GM21717 (cell line): ENCODE measurements around the gene TMEM273.

Experiments
- ATAC-seq: cut with Tn5 transposase; IDR thresholded peaks from one replicate; pipeline ENCODE4 v1.9.1; 2021; ENCODE audit warnings: mild to moderate bottlenecking, moderate library complexity; ENCODE audit not compliant: unreplicated experiment

Gene TMEM273

DNA sequence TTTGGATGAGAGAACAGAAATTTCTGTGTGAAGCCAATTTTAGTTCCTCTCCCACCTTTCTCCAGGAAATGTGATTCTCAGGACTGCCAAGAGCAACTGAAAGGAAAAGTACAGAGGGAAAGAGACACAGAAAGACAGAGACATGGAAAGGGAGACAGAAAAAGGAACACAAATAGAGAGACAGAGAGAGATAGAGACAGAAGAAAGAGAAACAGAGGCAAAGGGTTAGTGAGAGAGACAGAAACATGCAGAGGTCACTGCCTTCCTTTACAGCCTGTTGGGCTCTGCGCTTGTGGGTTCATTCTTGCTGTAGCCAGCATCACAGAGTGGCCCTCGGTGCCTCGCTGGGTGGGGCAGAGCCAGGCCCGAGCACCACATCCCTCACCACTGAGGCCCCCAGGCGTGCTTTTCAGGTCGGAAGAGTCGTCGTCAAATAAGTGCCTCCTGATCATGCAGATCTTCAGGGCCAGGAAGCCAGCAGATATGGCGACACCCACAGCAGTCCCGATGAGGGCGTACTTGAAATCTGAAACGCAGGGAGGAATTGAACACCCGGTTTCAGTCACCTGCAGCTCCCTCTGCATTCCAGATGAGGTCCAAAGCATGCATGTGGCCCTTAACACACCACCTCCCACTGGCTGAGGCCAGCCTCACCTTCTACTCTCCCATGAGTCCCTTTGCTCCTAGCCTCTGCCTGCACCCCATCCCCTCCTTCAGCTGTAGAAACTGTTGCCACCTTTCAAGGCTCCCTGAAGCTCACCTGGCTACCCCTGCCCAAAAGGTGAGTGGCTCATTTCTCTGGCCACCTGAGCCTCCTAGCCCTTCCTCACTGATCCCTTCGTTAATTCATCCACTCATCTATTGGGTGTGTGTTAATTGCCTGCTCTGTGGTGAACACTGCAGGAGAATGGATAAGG is 21.4 kb downstream of the TMEM273 start:
- ATAC-seq: no peak

DNA sequence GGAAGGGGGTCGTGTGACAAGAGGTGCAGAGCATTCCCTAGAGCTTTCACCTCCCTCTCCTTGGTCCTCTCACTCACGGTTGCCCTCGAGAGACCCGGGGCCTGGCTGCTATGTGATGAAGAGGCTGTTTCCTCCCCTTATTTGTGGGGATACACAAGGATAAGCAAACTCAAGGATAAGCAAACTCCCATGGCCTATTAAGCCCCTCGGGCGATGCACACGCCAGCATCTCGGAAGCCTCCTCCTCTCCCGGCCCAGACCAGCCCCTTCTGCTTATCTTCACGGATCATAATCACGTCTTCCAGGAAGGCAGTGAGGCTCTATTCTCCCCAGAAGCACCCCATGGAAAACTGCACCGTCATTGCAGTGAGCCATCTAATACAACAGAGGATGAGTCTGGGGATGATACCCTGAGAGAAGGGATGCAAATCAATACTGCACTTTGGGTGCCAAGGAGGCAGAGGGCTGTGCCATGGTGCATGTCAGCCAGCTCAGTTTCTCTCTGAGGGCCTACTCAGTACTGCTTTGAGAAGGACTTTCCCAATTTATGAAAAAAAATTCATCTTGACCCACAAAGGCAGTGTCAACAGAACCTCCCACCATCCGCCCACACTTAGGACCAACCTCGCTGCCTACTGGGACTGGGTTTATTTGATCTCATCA is 22.2 kb downstream of the TMEM273 start:
- ATAC-seq: no peak

DNA sequence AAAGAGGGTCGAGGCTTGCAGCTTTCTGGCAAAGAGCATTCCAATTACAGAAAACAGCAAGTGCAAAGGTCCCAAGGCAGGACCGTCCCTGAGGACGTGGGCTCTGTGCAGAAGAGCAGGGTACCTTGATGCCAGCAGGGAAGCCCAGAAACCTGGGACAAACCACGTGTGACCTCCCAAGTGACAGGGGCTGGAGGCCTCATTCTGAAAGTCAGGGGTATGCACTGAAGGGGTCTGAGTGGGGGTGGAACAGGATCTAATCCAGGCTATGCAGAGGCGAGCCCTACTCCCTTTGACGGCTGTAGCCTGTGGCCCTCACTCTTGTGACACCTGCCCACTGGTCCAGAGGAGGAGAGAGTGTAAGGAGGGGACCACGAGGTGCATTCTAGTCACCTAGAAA is 22.9 kb downstream of the TMEM273 start:
- ATAC-seq: no peak

DNA sequence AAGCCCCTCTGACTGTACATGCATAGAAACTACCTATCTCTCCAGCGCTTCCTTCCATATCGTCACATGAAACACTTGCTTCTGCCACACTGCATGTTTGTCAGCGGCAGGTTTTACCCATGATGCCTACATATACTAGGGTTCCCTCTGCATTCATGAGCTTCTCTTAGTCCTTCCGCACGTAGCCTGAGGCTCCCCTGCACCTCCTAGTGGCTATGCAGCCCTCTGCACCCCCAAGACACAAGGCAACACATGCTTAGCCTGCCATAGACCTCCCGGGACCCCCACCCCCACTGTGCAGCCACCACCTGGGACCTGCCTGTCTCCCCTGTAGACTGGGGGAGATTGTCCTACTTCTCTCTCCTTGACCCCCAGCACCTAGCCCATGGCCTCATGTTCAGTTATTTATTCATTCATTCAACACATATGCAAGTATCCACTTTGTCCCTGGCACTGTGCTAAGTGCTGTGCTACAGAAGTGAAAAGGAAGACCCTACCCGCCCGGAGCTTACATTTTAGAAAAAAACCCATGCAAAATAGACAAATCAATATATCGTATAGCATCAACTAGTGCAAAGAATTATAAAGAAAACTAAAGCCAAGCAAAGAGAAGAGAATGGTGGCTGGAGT is 23.5 kb downstream of the TMEM273 start:
- no peak for ATAC-seq

DNA sequence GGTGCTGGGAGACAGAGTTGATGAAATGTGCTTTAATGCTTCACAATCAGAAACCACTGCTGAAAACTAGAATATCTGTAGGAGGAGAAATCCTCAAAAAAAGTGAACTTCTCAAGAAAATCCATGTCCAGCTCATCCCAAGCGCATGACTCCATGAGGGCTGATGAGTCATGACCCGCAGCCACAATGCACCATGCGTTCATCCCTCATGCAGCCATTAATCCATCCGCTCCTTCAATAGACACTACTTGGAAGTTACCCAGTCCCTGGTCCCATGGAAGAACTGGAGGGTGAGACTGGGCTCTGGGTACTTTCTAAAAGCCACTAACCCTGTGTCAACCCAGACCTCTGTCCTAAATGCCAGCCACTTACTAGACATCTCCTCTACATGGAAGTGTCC is 24.4 kb downstream of the TMEM273 start:
- no peak for ATAC-seq

DNA sequence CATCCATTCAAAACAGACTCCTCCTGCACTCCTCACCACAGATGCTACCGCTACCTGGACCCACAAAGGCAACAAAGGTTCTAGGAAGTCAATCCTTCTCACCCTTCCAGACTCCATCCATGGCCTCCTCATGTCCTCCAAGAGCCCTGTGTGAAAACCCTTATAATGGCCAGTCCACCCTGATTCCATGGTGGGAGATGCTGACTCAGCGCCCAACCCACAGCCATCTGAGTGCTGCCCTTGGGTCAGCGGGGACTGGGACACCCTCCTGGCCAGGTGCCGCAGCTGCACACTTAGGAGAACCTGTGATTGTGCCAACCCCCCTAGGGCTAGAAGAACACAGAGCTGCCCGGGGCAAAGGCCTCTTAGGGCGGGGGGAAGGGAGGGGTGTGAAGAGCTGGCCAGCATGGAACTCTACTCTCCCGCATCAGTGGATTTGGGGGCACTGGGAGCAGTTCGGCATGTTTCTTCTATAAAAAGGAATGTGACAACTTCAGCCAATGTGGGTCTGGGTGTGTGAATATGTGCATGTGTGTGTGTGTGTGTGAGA is 25.4 kb downstream of the TMEM273 start:
- ATAC-seq: no peak

DNA sequence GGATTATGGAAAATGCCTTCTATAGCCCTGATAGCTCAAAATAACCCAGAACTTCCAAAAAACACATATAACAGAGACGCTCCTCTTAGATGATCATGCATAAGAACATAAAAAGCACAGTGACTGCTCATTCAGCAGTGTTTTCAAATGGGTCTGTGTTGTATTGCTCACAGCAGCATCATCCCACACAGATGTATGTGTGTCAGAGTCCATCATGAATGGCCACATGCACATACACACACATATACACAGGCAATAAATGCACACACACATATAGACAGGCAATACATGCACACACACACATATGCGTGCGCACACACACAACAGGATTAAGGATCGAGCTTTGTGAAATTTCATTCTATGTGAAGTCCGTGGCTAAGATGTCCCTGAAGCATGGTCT is 26.1 kb downstream of the TMEM273 start:
- no peak for ATAC-seq

DNA sequence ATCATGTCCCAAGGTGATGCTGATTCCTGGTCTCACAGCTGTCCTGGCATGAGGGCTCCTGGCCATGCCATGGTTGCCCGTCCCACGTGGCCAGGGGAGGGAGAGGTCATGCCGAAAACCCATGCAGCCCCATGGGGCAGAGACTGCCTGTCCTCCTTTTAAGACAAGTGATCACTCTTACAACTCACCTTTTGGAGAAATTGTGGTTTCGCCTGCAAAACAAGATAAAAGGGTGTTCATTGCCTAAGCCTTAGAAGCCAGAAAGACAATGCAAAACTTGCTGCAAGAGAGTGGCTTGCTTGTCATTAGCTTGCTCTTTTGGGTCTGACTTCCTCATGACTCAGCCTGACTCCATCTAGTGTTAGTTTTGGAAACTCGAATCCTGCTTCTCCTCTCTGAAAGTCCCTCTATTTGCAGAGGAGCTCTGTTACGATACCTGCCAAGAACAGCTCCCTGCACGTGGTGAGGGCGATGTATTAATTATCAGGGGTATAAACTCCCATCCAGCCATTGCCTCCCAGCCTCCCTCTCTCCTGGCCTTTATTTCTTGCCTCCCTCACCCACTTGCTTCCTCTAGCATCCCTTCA is 26.7 kb downstream of the TMEM273 start:
- no peak for ATAC-seq

DNA sequence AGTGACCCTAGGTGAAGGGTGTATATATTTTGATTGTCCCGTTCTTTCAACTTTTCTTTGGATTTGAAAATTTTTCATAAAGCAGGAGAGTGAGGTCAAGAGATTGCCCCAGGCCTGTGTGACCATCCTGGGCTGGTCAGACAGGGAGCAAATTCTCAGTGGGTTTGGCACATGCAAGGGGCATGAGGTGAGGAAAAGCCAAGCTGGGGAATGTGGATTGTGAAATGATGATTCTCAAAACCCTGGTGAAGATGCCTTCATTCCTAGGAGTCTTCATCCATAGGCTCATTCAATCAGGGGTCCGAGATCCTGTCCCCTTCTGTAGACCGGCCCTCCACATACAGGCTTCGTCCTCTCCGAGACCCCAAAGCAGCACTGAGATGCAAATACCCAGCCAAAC is 27.4 kb downstream of the TMEM273 start:
- ATAC-seq: no peak

DNA sequence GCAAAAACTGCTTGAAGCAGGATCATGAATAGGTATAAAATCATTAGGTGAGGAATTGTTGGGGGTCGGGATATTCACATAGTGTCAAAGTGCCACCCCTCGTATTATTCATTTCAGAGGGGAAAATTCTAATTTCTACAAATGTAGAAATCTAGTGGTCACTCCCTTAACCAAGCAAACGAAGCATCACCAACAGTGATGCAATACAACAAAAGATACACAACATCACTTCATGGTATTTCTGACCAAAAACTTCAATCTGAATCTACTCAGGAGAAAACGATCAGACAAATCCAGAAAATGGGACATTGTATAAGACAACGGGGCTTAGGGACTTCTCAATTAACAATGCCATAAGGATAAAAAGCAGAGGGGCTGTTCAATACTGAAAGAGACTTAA is 28.1 kb downstream of the TMEM273 start:
- no peak for ATAC-seq

DNA sequence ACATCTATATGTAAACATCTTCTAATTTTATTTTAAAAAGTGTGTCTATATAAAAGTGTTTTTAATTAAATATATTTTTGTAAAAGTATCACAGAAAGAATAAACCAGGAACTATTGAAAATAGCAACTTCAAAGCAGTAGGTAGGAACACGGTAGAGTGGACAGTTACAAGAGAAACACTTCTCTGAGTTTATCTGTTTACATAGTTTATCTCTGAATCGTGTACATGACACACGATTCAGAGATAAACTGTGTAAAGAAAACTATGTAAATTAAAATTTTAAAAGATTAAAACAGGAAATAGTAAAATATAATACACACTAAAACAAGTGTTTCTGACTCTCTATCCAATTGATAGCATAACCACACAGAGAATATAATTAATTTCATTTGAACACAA is 29.3 kb downstream of the TMEM273 start:
- no peak for ATAC-seq

DNA sequence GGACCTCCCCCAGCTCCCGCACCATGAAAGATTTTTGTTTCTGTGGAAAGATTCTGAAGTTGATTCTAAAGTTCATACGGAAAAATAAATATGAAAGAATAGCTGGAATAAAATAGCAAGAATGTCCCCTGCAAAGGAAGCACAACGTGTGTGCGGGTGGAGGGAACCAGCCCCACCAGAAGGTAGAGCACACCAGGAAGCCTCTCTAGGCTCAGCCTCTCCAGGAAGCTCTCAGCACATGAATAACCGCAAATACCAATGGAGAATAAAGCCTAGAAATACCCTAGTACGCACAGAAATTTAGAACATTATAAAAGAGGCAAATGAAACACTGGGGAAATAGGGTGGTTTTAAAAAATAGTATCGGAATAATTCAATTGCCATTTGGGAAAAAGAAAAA is 29.8 kb downstream of the TMEM273 start:
- no peak for ATAC-seq

DNA sequence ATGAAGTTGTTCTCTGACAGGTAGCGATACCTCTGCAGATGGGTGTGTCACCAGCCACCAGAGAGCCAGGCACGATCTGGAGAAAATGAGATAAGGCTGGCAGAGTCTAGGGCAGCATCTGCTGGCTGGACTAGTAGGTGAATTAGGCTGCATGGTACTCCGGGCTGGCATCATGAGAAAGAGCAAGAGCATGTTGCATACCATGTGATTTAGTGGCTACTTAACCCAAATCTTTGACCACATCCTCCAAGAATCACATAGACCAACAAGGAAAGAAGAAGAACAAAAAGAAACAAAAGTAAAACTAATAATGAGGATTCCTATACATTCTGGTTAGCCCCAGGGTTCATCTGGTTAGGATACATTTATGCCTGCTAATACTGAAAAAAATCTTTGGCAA is 31.0 kb downstream of the TMEM273 start:
- no peak for ATAC-seq

DNA sequence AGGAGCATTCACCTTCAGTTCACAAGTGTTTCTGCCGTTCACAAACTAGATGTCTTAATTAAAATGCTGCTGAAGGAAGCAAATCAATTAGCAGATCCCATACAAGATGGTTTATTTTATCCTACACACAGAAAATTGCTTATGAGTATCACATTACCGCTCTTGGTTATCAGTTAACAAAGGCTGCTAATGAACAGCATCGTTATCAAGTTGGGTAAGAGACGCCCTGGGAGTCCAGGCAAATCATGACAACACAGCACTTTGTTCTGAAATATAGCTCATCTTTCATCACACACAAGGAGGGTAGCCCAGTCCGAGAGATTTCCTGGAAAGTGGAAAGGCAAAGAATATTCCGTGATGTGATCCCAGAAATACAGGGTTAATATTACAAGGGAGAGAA is 33.5 kb downstream of the TMEM273 start:
- no peak for ATAC-seq

DNA sequence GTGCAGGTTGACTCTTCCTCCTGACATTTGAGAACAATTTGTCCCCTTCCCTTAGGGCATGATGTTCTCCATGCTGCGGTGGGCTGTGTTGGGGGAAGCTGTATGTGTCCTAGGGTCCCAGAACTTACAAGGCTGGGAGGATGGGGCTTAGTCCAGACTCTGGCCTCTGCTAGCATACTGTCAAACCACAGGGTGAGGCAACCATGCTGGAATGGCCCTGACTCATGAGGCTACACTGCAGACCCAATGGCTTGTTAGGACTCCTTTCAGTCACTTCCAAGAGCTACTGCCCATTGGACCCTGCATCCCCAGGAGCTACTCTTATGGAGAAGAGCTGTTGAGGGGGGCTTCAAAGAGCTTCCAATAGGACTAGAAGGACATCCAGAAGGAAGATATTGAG is 34.2 kb downstream of the TMEM273 start:
- ATAC-seq: no peak

DNA sequence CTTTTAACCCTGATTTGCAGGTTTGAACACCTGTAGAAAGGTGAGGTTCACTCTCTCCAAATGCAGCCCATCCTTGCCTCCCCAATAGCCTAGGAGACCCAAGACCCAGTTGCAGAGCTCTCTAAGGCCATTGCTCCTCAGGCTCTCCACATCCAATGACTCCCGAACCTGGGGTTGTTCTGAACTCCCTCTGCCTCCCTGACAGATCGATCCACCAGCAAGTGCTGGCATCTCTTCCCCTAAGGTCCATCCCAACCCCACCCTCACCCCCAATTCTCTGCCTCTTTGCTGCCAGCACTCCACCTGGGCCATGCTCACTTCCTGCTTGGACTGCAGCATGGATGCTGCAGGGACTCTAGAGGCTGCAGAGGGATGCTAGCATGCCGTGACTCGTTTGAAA is 35.1 kb downstream of the TMEM273 start:
- ATAC-seq: no peak

DNA sequence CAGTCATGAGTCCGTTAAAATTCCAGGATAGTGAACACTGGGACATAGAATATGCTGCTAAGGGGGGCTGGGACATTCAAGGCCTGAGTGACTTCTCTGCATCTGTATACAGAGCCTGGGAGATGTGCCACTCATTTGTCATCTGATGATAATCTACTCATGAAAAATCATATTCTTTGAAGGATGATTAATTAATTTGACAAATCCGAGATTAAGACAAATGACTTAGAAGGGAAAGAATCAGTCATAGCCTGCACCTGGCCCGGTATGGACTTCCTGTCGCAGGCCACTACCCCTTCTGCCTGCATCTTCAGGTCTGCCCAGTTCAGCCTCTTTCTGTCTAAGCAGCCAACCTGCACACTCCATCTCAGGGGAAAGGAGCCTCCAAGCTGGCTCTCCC is 35.5 kb downstream of the TMEM273 start:
- ATAC-seq: no peak

DNA sequence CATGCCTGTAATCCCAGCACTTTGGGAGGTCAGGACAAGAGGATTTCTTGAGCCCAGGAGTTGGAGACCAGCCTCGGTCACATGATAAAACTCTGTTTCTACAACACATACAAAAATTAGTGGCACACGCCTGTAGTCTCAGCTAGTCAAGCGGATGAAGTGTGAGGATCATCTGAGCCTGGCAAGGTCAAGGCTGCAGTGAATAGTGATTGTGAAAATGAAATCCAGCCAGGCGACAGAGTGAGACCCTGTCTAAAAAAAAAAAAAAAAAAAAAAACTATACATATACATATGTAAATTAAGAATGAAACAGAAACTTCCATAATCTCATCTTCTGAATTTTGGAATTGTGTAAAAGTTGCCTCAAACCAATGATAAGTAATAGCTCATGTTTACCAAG is 36.2 kb downstream of the TMEM273 start:
- no peak for ATAC-seq

DNA sequence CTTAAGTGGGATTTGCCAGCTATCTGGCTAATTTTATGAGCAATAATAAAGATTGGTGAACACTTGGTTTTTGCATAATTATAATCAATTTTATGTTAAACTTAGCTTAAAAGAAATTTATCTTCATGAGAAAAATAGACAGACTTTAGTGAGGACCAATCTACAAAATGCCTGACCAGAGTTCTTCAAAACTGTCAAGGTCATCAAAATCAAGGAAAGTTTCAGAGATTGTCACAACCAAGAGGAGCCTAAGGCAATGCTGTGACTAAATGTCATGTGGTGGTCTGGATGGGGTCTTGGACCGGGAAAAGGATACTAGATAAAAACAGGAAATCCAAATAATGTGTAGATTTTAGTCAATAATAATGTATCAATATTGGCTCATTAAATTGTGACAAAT is 36.7 kb downstream of the TMEM273 start:
- no peak for ATAC-seq

DNA sequence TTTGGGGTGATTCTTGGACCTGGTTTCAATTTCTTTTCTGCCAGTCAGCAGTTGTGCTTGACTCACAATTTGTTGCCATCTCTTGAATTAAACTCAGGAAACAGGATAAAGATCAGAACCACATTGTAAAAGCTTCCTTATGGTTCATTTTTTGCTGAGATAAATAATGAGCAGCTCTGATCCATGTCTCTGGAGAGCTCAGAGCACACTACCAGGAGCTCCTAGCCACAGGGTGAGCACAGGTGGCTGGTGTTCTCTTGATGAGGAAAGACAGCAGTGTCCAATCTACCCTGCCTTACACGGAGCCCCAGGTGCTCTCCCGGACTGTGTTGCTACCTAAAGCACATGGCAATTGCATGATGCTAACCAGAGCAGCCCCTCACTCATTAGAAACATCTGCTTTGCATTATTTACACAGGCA is 37.2 kb downstream of the TMEM273 start:
- ATAC-seq: no peak

DNA sequence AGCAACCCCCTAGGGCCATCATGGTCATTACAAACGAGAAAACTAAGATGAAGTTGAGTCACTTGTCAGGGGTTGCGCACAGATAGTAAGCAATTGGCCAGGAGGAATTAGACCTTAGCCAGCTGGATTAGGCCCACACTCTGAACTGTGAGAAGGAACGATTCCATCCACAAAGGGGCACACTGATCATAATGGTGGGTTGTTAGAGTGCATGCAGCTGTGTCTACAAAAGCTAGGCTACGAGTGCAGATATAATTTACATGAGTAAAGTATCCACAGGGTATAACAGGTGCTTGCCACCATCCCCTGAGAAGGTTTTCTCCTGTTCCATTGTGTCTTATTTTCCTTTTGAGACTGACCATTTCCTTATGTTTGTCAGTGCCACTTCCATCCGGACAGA is 37.8 kb downstream of the TMEM273 start:
- ATAC-seq: no peak
